ENCODE measurements around the gene ARMC6. TPM values are rescaled to one million over a fixed set of nuclear protein-coding genes. Genes with fewer than 3 reads are reported as not detected.

ARMC6 gene
- total and polyA plus RNA-seq, 2 of the 13 experiments (the other 11 are each of a cell fraction or from before 2014, with no cell fraction given), result 16.2 to 36.8 TPM

- TF ChIP-seq ZNF510 (CRISPR knock-in tag; IDR thresholded peaks at IDR 0.05; ENCODE audit: low read depth) (no peak), FOXO1 (CRISPR knock-in tag; IDR thresholded peaks at IDR 0.05) (peak; percentile 83), CREM (IDR thresholded peaks at IDR 0.05) (peak; percentile 90), CREM (CRISPR knock-in tag; IDR thresholded peaks at IDR 0.05) (no peak), NCOA1 (CRISPR knock-in tag; IDR thresholded peaks at IDR 0.05) (peak; percentile 91; the same call in 1 of the 2 replicates), ZIK1 (CRISPR knock-in tag; IDR thresholded peaks at IDR 0.05; ENCODE audit: borderline replicate concordance, low read depth) (no peak), SOX13 (IDR thresholded peaks at IDR 0.05) (no peak), SOX13 (CRISPR knock-in tag; conservative IDR thresholded peaks at IDR 0.05 in 1 of 2, IDR thresholded peaks at IDR 0.05 in 1 of 2) (peak in 1 of 2 experiments; percentile 75; a peak in 2 of 4 replicates), CBX5 (CRISPR knock-in tag; IDR thresholded peaks at IDR 0.05; ENCODE audit: borderline replicate concordance) (peak; percentile 78; the same call in 1 of the 2 replicates), NFKB2 (CRISPR knock-in tag; IDR thresholded peaks at IDR 0.05; ENCODE audit: borderline replicate concordance) (peak; percentile 96), PHF8 (CRISPR knock-in tag; IDR thresholded peaks at IDR 0.05) (peak; percentile 49), SRSF1 (optimal IDR thresholded peaks at IDR 0.05; ENCODE audit: low read depth, low read length) (no peak), ZBTB10 (CRISPR knock-in tag; IDR thresholded peaks at IDR 0.05; ENCODE audit: borderline replicate concordance) (peak; percentile 60; the same call in 1 of the 2 replicates), ZBTB3 (CRISPR knock-in tag; IDR thresholded peaks at IDR 0.05; ENCODE audit: borderline replicate concordance, low read depth) (no peak), AGO1 (IDR thresholded peaks at IDR 0.05; ENCODE audit: low read depth, low read length, poor library complexity, severe bottlenecking) (no peak), PRDM4 (CRISPR knock-in tag; IDR thresholded peaks at IDR 0.05; ENCODE audit: borderline replicate concordance) (no peak), TEF (CRISPR knock-in tag; IDR thresholded peaks at IDR 0.05) (no peak), HOXA9 (CRISPR knock-in tag; IDR thresholded peaks at IDR 0.05; ENCODE audit: borderline replicate concordance) (no peak), POGZ (CRISPR knock-in tag; IDR thresholded peaks at IDR 0.05) (peak; percentile 78), SNAPC5 (CRISPR knock-in tag; IDR thresholded peaks at IDR 0.05; ENCODE audit: borderline replicate concordance) (peak; percentile 83; the same call in 1 of the 2 replicates), BCL3 (CRISPR knock-in tag; IDR thresholded peaks at IDR 0.05) (peak; percentile 62; the same call in 1 of the 2 replicates)
Observed at GRCh38 chr19:19096641-19097627, 63.5 kb downstream of the ARMC6 start (continued).

All from HepG2 (cell line).